ENCODE measurements around the gene CDK8.

CDK8 gene

GRCh38 chr13:26382366-26382765 lies 128.4 kb downstream of the CDK8 start:
- no peak for DNase-seq

- no peak for DNase-seq
Observed at GRCh38 chr13:26382835-26383234, 128.9 kb downstream of the CDK8 start.

GRCh38 chr13:26384587-26384986 lies 130.7 kb downstream of the CDK8 start:
- DNase-seq, result no peak

- DNase-seq, result no peak
Observed at GRCh38 chr13:26386026-26386425, 132.1 kb downstream of the CDK8 start.

DNA sequence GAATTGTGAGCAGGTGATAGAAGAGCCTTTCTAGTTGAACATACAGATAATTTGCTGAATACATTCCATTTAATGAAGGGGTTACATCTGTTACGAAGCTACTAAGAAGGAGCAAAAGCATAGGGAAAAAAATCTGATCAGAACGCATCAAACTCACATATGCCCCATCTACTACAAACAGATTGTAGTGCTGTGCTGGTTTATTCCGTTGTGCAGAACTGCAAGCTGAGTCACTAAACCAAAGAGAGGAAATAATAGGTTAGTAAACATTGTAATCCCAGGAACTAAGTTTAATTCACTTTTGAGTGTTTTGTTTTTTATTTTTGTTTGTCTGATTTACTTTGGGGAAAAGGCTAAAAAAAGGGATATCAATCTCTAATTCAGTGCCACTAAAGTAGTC lies 136.3 kb downstream of the CDK8 start:
- DNase-seq, result no peak

DNA sequence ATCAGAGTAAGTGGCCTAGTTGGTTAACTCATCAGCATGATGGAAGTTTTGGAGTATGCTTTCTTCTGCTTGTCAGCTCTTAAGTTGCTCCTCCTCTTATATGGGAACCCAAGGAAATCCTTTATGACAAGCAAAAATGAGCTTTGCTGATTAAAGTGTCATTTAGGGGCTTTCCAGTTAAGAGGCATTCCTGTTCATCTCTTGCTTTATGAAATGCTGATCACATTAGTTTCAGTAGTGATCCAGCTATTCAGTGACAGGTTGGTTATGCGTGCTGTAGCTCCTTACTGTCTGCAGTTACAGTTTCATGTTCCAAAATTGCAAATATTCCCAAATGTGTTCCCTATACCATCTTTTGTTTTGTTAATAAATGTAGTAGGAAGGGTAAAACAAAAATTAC lies 146.6 kb downstream of the CDK8 start:
- no peak for DNase-seq

GRCh38 chr13:26401069-26401468 lies 147.1 kb downstream of the CDK8 start:
- DNase-seq, result no peak

DNA sequence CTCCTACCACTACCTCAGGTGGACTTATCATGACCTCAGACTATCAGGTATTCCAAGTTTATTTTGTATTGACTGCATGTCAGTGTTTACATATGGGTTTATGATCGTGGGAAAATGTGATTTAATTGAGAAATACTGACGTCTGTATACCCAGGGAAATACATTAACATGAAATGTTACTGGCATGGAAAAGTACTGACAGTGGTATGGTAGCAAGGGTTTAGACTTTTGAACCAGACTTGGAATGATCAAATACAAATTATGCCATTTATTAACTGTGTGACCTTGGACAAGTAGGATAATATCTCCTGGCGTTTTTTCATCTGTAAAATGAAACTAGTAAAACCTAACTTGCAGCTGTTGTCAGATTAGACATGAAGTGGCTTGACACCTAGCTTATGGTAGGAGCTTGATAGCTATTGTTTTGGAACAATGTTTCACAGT lies 147.7 kb downstream of the CDK8 start:
- no peak for DNase-seq

DNA sequence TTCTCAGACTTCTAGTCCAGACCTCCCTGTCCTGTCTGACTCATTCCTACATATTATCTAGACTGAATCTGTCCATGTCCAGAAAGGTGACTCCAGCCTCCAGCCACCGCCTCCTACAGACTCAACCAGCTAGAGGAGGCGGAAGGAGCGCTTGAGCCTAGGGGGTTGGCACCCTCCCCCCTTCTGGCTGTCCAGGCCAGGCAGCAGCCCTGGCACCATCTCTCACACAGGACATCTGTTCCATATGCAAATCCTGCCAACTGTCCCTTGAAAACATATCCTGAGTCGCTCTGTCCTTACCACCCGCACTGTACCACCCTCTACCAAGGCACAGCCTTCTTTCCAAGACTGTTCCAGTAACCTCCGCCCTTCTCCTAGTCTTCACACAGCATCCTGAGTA lies 152.9 kb downstream of the CDK8 start:
- no peak for DNase-seq

DNA sequence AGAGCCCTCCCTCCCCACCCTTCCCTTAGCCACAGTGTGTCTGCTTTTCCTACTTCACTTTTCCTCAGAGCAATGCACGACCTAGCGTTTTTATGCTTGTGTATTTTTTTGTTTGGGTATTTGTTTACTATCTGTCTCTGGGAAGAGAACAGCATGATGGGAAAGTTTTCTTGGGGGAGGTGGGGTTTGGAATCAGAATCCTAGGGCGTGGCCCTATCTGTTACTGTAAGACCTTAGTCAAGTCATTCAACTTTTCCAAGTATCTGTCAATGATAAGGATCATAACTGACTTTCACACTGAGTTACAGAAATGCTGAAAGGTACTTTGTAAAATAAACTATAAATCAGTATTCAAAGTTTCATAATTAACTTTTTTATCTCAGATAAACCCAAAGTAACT lies 157.3 kb downstream of the CDK8 start:
- no peak for DNase-seq

DNA sequence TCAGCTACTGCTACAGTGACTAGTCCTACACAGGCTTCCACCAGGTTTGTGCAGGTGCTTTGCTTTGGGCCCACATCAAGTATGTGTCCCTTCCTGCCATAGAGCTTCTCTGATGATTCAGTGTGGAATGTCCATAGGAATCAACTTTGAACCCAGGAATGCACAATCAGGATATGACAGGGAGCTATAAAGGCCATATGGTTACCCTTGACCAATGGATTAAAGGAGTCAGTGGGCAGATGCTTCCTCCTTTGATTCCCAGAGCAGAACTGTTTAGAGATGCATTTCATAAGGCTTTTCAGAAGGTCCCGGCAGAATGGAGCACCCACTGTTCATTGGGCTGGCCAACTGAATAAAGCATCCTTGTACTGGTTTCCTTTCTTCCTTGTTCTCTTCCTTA lies 158.3 kb downstream of the CDK8 start:
- no peak for DNase-seq

GRCh38 chr13:26412936-26413716 lies 159.2 kb downstream of the CDK8 start:
- DNase-seq, result no peak

DNA sequence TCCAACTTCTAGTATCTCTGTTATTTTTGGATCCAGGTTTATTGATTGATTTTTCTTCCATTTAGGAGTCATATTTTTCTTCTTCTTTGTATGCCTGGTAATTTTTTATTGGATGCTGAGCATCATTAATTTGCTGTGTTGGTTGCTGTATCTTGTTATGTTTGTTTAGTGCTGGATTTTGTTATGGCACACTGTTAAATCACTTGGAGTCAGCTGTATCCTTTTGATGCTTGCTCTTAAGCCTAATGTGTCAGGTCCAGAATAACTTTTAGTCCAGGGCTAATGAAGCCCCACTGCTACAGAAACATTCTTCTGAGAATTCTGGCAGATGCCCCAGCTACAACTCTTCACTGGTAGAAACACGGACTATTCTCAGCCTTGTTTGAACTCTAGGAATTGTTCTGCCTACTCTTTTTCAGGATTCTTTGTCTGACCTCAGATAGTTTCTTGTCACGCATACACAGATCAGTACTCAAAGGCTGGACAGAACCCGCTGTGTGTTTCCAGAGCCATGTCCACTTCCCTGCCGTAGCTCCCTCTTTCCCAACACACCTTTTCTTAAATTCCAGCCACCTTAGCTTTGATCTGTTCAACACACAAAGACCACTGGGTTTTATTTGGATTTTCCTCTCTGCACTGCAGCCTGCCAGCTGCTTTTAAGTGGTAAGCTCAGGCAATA lies 166.5 kb downstream of the CDK8 start:
- DNase-seq, result no peak

DNA sequence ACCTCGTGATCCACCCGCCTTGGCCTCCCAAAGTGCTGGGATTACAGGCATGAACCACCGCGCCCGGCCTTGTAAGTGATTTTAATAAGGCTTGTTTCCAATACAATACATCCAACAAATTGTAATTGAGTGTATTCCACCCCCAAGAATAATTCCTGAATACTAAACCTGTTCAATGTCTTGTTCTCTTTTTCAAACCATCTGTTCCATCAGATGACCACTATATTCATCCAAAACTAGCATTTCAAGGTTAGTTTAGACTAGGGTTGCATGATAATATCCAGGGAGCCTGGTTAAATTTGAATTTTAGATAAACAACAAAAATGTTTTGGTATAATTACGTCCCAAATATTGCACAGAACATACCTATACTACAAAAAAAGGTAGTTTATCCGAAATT lies 168.1 kb downstream of the CDK8 start:
- no peak for DNase-seq

DNA sequence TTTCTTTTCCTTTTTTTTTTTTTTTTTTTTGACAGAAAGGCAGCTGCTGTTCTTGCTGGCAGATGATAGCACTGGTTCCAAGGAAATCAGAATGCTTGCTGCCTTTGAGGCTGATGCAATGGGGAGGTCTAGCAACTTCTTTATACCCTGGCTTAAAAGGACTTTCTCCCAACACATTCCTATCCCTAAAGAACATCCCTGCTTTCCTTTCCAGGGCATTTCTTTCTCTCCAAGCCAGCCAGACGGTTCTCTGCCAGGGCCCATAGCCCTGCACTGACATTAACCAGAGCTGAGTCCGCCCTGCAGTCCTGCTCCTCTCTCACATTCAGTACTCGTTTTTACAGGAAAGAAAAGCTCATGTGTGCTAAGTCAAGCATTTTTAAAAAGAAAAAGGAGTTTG lies 169.7 kb downstream of the CDK8 start:
- peak in 1 of 56 donors; percentile 2 for DNase-seq

GRCh38 chr13:26424181-26424580 lies 170.3 kb downstream of the CDK8 start:
- no peak for DNase-seq

DNA sequence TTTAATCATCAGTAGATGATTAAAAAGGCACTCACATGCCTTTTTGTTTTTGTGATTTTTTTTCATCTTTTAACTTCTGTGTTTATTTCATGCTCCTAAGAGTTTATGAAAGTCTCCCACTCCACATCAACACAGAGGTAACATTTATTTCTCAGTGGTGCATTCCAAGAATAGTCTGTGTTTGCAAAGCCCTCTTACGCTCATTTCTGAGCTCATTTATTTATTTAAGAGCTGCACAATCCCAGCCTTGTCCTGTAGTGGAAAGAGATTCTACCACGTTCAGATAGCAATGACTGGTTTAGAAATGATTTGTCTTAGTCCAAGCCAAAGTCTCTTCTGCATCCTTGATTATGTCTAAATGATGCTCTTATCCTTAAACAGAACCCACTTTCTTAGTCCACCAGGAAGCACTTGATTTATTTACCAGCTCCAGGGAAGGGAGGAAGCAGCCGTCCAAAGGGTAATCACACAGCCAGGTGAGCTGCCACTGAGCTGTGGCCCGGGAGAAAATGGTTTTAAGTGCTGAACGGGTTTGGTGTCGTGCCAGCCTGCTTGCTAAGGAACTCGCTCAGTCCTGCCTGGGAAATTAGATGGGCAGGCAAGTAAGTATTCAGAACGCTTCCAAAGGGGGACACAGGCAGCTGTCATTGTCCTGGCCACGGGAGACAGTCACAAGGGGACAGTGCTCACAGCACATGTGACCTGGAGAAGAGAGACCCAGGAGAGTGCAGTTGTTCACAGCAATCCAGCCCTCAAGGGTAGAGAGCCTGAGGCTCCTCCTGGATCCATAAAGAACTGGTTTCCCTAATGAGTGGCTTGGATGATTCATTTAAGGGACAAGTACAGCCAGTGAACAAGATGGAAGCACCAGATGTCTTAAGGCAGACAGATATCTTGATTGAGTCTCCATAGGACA lies 171.8 kb downstream of the CDK8 start:
- DNase-seq, result peak in 4 of 56 donors; percentile 2 to 9 (median 4)

GRCh38 chr13:26433776-26434175 lies 179.8 kb downstream of the CDK8 start:
- DNase-seq, result no peak

- DNase-seq, result no peak
Observed at GRCh38 chr13:26435171-26435570, 181.2 kb downstream of the CDK8 start.

DNA sequence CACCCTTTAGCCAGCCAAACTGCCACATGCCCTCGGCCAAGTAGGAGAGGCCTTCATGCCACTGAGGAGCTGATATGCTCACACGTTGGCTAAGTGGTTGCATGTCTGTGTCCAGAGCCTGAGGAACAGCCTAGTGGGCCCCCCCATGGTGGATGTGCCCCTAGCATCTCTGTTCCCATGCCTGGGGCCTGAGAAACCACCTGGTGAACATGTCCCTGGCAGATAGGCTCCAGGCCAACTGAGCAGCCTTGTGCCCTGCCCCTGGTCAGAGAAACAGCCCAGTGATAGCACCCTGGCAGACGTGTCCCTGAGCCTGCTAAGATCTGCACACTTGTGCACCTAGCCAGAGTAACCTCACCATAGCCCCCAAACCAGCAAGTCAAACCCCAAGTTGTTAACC lies 181.7 kb downstream of the CDK8 start:
- DNase-seq, result no peak

GRCh38 chr13:26436914-26437313 lies 183.0 kb downstream of the CDK8 start:
- DNase-seq, result no peak

DNA sequence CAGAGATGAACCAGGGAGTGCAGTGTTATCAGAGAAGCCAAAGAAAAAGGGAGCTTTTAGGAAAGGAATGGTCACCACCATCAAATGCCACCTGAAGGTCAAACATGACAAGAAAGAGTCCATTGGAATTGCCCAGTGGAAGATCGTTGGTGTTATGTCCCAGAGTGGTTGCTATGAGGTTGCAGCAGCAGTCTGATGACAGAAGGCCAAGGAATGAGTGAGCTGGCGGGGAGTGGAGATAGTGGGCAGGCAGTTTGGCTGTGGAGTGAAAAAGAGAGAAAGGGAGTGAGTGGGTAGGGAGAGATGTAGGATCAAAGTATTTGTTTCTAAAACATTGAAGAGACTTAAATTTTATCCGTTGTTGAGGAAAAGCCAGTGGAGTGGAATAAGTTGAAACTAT lies 186.2 kb downstream of the CDK8 start:
- DNase-seq, result no peak
